Tracheal epithelial cell (primary cell): ENCODE results near the gene TAF11L13. TPM values are rescaled to one million over a fixed set of nuclear protein-coding genes. Genes with fewer than 3 reads are reported as not detected.

Experiments
- total RNA-seq: library from RNA; depleted of rRNA; stranded (reverse); fragments of >200 nt; gene quantifications from 2 replicates; pipeline ENCODE4 v1.2.1, GENCODE V29; 2014

Gene TAF11L13
- not detected in 2 replicates for total RNA-seq

GRCh38 chr5:17631788-17632187 is at the start of gene TAF11L13:
Gene TAF11L13 (plus strand): TSS chr5:17632088.

GRCh38 chr5:17585658-17586057 is 46.2 kb upstream of the TAF11L13 start, which contains the start of gene TAF11L7:
Gene TAF11L7 (minus strand): TSS chr5:17585758.

DNA sequence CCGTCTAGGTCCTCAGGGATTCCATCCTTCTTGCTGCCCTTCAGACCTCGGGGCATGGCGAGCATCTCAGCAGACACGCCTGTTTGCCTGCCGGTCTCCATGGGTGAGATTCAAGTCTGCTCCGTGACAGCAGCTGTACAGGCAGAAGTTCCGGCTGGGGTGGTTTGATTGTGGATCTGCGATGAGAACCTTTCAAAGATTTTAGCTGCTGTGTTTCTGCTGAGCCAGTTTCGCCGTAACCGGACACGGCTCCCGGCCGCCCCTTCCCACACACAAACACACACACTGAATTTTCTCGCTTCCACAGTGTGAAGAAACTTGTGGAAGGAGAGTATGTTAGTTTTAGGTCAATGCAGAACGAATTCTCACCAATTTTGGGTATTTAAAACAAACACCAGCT is 41.0 kb upstream of the TAF11L13 start, which contains the start of gene TAF11L8:
TAF11L8 (minus strand) TSS at position 101 of the 400 bp plus-strand sequence.

GRCh38 chr5:17594255-17594654 is 37.6 kb upstream of the TAF11L13 start, which contains the start of gene TAF11L9:
Gene TAF11L9 (minus strand): TSS chr5:17594394.

DNA sequence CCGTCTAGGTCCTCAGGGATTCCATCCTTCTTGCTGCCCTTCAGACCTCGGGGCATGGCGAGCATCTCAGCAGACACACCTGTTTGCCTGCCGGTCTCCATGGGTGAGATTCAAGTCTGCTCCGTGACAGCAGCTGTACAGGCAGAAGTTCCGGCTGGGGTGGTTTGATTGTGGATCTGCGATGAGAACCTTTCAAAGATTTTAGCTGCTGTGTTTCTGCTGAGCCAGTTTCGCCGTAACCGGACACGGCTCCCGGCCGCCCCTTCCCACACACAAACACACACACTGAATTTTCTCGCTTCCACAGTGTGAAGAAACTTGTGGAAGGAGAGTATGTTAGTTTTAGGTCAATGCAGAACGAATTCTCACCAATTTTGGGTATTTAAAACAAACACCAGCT is 34.2 kb upstream of the TAF11L13 start, which contains the start of gene TAF11L10:
TAF11L10 (minus strand) TSS at position 101 of the 400 bp plus-strand sequence.

GRCh38 chr5:17603880-17604279 is 28.0 kb upstream of the TAF11L13 start, which contains the start of gene TAF11L11:
Gene TAF11L11 (plus strand): TSS chr5:17604183.

GRCh38 chr5:17610092-17610491 is 21.8 kb upstream of the TAF11L13 start, which contains the start of gene TAF11L12:
Gene TAF11L12 (plus strand): TSS chr5:17610392.

GRCh38 chr5:17634160-17634559 is 2.3 kb downstream of the TAF11L13 start, which contains the start of gene TAF11L14:
Gene TAF11L14 (plus strand): TSS chr5:17634460.

Other genes with a start within 250 kb of the TAF11L13 start
- gene TAF11L2, start 133.9 kb upstream of the TAF11L13 start, total RNA-seq: not detected in 2 replicates
- gene TAF11L3, start 113.7 kb upstream of the TAF11L13 start, total RNA-seq: not detected in 2 replicates
- gene TAF11L4, start 110.3 kb upstream of the TAF11L13 start, total RNA-seq: not detected in 2 replicates
- not detected in 2 replicates for gene TAF11L5, start 106.9 kb upstream of the TAF11L13 start, total RNA-seq
- gene TAF11L6, start 103.4 kb upstream of the TAF11L13 start, total RNA-seq: not detected in 2 replicates
- gene TAF11L7, start 46.3 kb upstream of the TAF11L13 start, total RNA-seq: not detected in 2 replicates
- not detected in 2 replicates for gene TAF11L8, start 41.1 kb upstream of the TAF11L13 start, total RNA-seq
- not detected in 2 replicates for gene TAF11L9, start 37.7 kb upstream of the TAF11L13 start, total RNA-seq
- not detected in 2 replicates for gene TAF11L10, start 34.3 kb upstream of the TAF11L13 start, total RNA-seq
- gene TAF11L11, start 27.9 kb upstream of the TAF11L13 start, total RNA-seq: 0.24 TPM in 1 of 2 replicates, not detected in the other
- gene TAF11L12, start 21.7 kb upstream of the TAF11L13 start, total RNA-seq: 0.48 and 1.3 TPM in 2 replicates
- not detected in 2 replicates for gene TAF11L14, start 2.4 kb downstream of the TAF11L13 start, total RNA-seq